GM19023 (cell line): ENCODE data around the gene ANTXR2.
"Not testable (repeated sequence)": the region's sequence is repeated elsewhere in the genome, so short reads cannot be mapped to it uniquely, and the experiment has no call there.

ENCODE experiments used
- ATAC-seq: cut with Tn5 transposase; IDR thresholded peaks from one replicate; pipeline ENCODE4 v1.9.1; 2021; ENCODE audit warnings: mild to moderate bottlenecking, moderate library complexity; ENCODE audit not compliant: unreplicated experiment

ANTXR2 gene

GRCh38 chr4:79998201-79998600, 74.8 kb downstream of the ANTXR2 start:
- no peak for ATAC-seq

GRCh38 chr4:79996851-79997250, 76.2 kb downstream of the ANTXR2 start:
- ATAC-seq = no peak

GRCh38 chr4:79993476-79993875, 79.6 kb downstream of the ANTXR2 start:
- no peak for ATAC-seq

GRCh38 chr4:79991601-79992000, 81.4 kb downstream of the ANTXR2 start:
- no peak for ATAC-seq

GRCh38 chr4:79991100-79991499, 81.9 kb downstream of the ANTXR2 start:
- ATAC-seq = not testable (repeated sequence)

- no peak for ATAC-seq
Measured at GRCh38 chr4:79987401-79987800, 85.6 kb downstream of the ANTXR2 start.

- ATAC-seq = no peak
Measured at GRCh38 chr4:79983431-79983830, 89.6 kb downstream of the ANTXR2 start.

GRCh38 chr4:79982601-79983322, 90.3 kb downstream of the ANTXR2 start:
- ATAC-seq = no peak

GRCh38 chr4:79980448-79980847, 92.6 kb downstream of the ANTXR2 start:
- no peak for ATAC-seq

GRCh38 chr4:79979785-79980437, 93.1 kb downstream of the ANTXR2 start:
- no peak for ATAC-seq

GRCh38 chr4:79977131-79977840, 95.7 kb downstream of the ANTXR2 start:
- ATAC-seq = no peak

- ATAC-seq = no peak
Measured at GRCh38 chr4:79964400-79965211, 108.4 kb downstream of the ANTXR2 start.

- no peak for ATAC-seq
Measured at GRCh38 chr4:79964020-79964399, 109.0 kb downstream of the ANTXR2 start.

- ATAC-seq = no peak
Measured at GRCh38 chr4:79959652-79960051, 113.4 kb downstream of the ANTXR2 start.

GRCh38 chr4:79958466-79959264, 114.4 kb downstream of the ANTXR2 start:
- ATAC-seq = no peak

GRCh38 chr4:79949178-79949577, 123.9 kb downstream of the ANTXR2 start:
- no peak for ATAC-seq

GRCh38 chr4:79948739-79949138, 124.3 kb downstream of the ANTXR2 start:
- no peak for ATAC-seq

GRCh38 chr4:79948261-79948660, 124.8 kb downstream of the ANTXR2 start:
- ATAC-seq = no peak

GRCh38 chr4:79947386-79947785, 125.6 kb downstream of the ANTXR2 start:
- ATAC-seq = no peak

- no peak for ATAC-seq
Measured at GRCh38 chr4:79935274-79935673, 137.8 kb downstream of the ANTXR2 start.
